Kidney tubule cell (primary cell): ENCODE measurements around the gene RGS2.

Experiments used
- DNase-seq: peaks from one replicate; pipeline ENCODE4 v3.0.0-alpha.2; 2018; ENCODE audit warnings: low spot score

The RGS2 gene

GRCh38 chr1:192830595-192831246, 21.9 kb downstream of the RGS2 start:
- DNase-seq: no peak

GRCh38 chr1:192831706-192832355, 23.0 kb downstream of the RGS2 start:
- peak; percentile 81 for DNase-seq

- peak; percentile 19 for DNase-seq
Observed at GRCh38 chr1:192832492-192832891, 23.7 kb downstream of the RGS2 start.

GRCh38 chr1:192835116-192835515, 26.3 kb downstream of the RGS2 start:
- DNase-seq: no peak

- no peak for DNase-seq
Observed at GRCh38 chr1:192839162-192840066, 30.6 kb downstream of the RGS2 start.

- DNase-seq: no peak
Observed at GRCh38 chr1:192844360-192844759, 35.5 kb downstream of the RGS2 start.

GRCh38 chr1:192846950-192847349, 38.1 kb downstream of the RGS2 start:
- no peak for DNase-seq

GRCh38 chr1:192849011-192849410, 40.2 kb downstream of the RGS2 start:
- no peak for DNase-seq

GRCh38 chr1:192849442-192849841, 40.6 kb downstream of the RGS2 start:
- DNase-seq: no peak

- no peak for DNase-seq
Observed at GRCh38 chr1:192852001-192852947, 43.4 kb downstream of the RGS2 start.

GRCh38 chr1:192858456-192858855, 49.6 kb downstream of the RGS2 start:
- DNase-seq: no peak

GRCh38 chr1:192859808-192860207, 51.0 kb downstream of the RGS2 start:
- no peak for DNase-seq

GRCh38 chr1:192860478-192861185, 51.8 kb downstream of the RGS2 start:
- no peak for DNase-seq

- DNase-seq: no peak
Observed at GRCh38 chr1:192861860-192862259, 53.0 kb downstream of the RGS2 start.
